Hippocampal formation (tissue), 2 donors: ENCODE measurements around the gene BACH2.

ENCODE experiments used
- DNase-seq, 2 donors: peaks; one replicate each; lab custom pipeline; 2025; lab: John Stamatoyannopoulos, UW

The BACH2 gene

GRCh38 chr6:90277302-90278011 is 19.2 kb downstream of the BACH2 start:
- no peak for DNase-seq

GRCh38 chr6:90274451-90275030 is 22.1 kb downstream of the BACH2 start:
- no peak for DNase-seq

GRCh38 chr6:90273863-90274262 is 22.8 kb downstream of the BACH2 start:
- no peak for DNase-seq

GRCh38 chr6:90272895-90273294 is 23.7 kb downstream of the BACH2 start:
- DNase-seq, result no peak

GRCh38 chr6:90271831-90272230 is 24.8 kb downstream of the BACH2 start:
- DNase-seq, result no peak

- DNase-seq, result no peak
These were observed 27.3 kb downstream of the BACH2 start for GRCh38 chr6:90269334-90269733.

GRCh38 chr6:90268178-90268577 is 28.5 kb downstream of the BACH2 start:
- DNase-seq, result no peak

GRCh38 chr6:90266905-90267621 is 29.6 kb downstream of the BACH2 start:
- DNase-seq, result no peak

- no peak for DNase-seq
These were observed 32.1 kb downstream of the BACH2 start for GRCh38 chr6:90264561-90264960.

GRCh38 chr6:90263633-90264032 is 33.0 kb downstream of the BACH2 start:
- DNase-seq, result no peak

GRCh38 chr6:90261801-90262200 is 34.8 kb downstream of the BACH2 start:
- no peak for DNase-seq

- no peak for DNase-seq
These were observed 39.2 kb downstream of the BACH2 start for GRCh38 chr6:90257486-90257738.

- no peak for DNase-seq
These were observed 39.8 kb downstream of the BACH2 start for GRCh38 chr6:90256698-90257485.

GRCh38 chr6:90253631-90254030 is 43.0 kb downstream of the BACH2 start:
- no peak for DNase-seq

- DNase-seq, result no peak
These were observed 45.2 kb downstream of the BACH2 start for GRCh38 chr6:90251295-90251992.

GRCh38 chr6:90250405-90250804 is 46.2 kb downstream of the BACH2 start:
- DNase-seq, result no peak

GRCh38 chr6:90249458-90249857 is 47.2 kb downstream of the BACH2 start:
- DNase-seq, result no peak

GRCh38 chr6:90249034-90249433 is 47.6 kb downstream of the BACH2 start:
- DNase-seq, result no peak

GRCh38 chr6:90247262-90247661 is 49.4 kb downstream of the BACH2 start:
- no peak for DNase-seq

- DNase-seq, result no peak
These were observed 55.3 kb downstream of the BACH2 start for GRCh38 chr6:90241229-90241880.

GRCh38 chr6:90238496-90239266 is 58.0 kb downstream of the BACH2 start:
- DNase-seq, result no peak
